Fibroblast of lung (primary cell): ENCODE data around the gene MT1H. TPM values are rescaled to one million over a fixed set of nuclear protein-coding genes. Genes with fewer than 3 reads are reported as not detected.

ENCODE experiments used
- polyA plus RNA-seq, 2 donors: library from polyadenylated mRNA; depleted of rRNA in 1 of 2; stranded (reverse) in 1 of 2; unstranded in 1 of 2; fragments of >200 nt; gene quantifications; 2 replicates each; pipeline ENCODE4 v1.2.1, GENCODE V29; 2011 to 2012; ENCODE audit warnings: missing spikeins in 1 of 2
- total RNA-seq: library from RNA; depleted of rRNA; stranded (reverse); fragments of >200 nt; gene quantifications from 2 replicates; pipeline ENCODE4 v1.2.1, GENCODE V29; 2014

Gene MT1H
- total and polyA plus RNA-seq, 2 donors (not counting 1 experiment from before 2014, with no cell fraction given) = not detected

Other genes starting within 250 kb of the MT1H start
- 350 and 413 TPM in 2 replicates for gene AMFR, start 244.3 kb upstream of the MT1H start, total RNA-seq
- gene AMFR, start 244.3 kb upstream of the MT1H start, polyA plus RNA-seq = 75.9 and 76.1 TPM in 2 replicates
- gene NUDT21, start 218.5 kb upstream of the MT1H start, total RNA-seq = 64.2 and 69.9 TPM in 2 replicates
- gene NUDT21, start 218.5 kb upstream of the MT1H start, polyA plus RNA-seq = 132 and 136 TPM in 2 replicates
- gene OGFOD1, start 218.3 kb upstream of the MT1H start, total RNA-seq = 54.7 and 55.0 TPM in 2 replicates
- 101 and 110 TPM in 2 replicates for gene OGFOD1, start 218.3 kb upstream of the MT1H start, polyA plus RNA-seq
- gene BBS2, start 149.8 kb upstream of the MT1H start, total RNA-seq = 76.3 and 84.9 TPM in 2 replicates
- gene BBS2, start 149.8 kb upstream of the MT1H start, polyA plus RNA-seq = 42.5 and 59.9 TPM in 2 replicates
- not detected in 2 replicates for gene MT4, start 104.7 kb upstream of the MT1H start, total RNA-seq
- not detected in 2 replicates for gene MT4, start 104.7 kb upstream of the MT1H start, polyA plus RNA-seq
- not detected in 2 replicates for gene MT3, start 80.3 kb upstream of the MT1H start, total RNA-seq
- gene MT3, start 80.3 kb upstream of the MT1H start, polyA plus RNA-seq = not detected in 2 replicates
- gene MT2A, start 61.2 kb upstream of the MT1H start, total RNA-seq = 76.5 and 113 TPM in 2 replicates
- 49.2 and 225 TPM in 2 replicates for gene MT2A, start 61.2 kb upstream of the MT1H start, polyA plus RNA-seq
- 251 and 390 TPM in 2 replicates for gene MT1E, start 44.0 kb upstream of the MT1H start, total RNA-seq
- 465 and 572 TPM in 2 replicates for gene MT1E, start 44.0 kb upstream of the MT1H start, polyA plus RNA-seq
- 18.5 and 58.8 TPM in 2 replicates for gene MT1M, start 37.2 kb upstream of the MT1H start, total RNA-seq
- 6.9 and 8.5 TPM in 2 replicates for gene MT1M, start 37.2 kb upstream of the MT1H start, polyA plus RNA-seq
- gene MT1A, start 31.1 kb upstream of the MT1H start, total RNA-seq = 2.3 and 5.3 TPM in 2 replicates
- 2.9 and 4.8 TPM in 2 replicates for gene MT1A, start 31.1 kb upstream of the MT1H start, polyA plus RNA-seq
- not detected in 2 replicates for gene MT1B, start 17.9 kb upstream of the MT1H start, total RNA-seq
- not detected in 2 replicates for gene MT1B, start 17.9 kb upstream of the MT1H start, polyA plus RNA-seq
- 0.26 and 2.1 TPM in 2 replicates for gene MT1F, start 11.9 kb upstream of the MT1H start, total RNA-seq
- 0.20 and 3.2 TPM in 2 replicates for gene MT1F, start 11.9 kb upstream of the MT1H start, polyA plus RNA-seq
- 11.6 and 16.4 TPM in 2 replicates for gene MT1G, start 1.7 kb upstream of the MT1H start, total RNA-seq
- 5.7 and 9.1 TPM in 2 replicates for gene MT1G, start 1.7 kb upstream of the MT1H start, polyA plus RNA-seq
- 86.8 and 137 TPM in 2 replicates for gene MT1X, start 12.7 kb downstream of the MT1H start, total RNA-seq
- 137 and 242 TPM in 2 replicates for gene MT1X, start 12.7 kb downstream of the MT1H start, polyA plus RNA-seq
- 36.7 and 42.9 TPM in 2 replicates for gene NUP93, start 60.3 kb downstream of the MT1H start, total RNA-seq
- gene NUP93, start 60.3 kb downstream of the MT1H start, polyA plus RNA-seq = 37.6 and 61.0 TPM in 2 replicates
- not detected in 2 replicates for gene SLC12A3, start 195.4 kb downstream of the MT1H start, total RNA-seq
- gene SLC12A3, start 195.4 kb downstream of the MT1H start, polyA plus RNA-seq = not detected in 2 replicates